Type B pancreatic cell (in vitro differentiated cells): ENCODE data around the gene FKBP1A. TPM values are rescaled to one million over a fixed set of nuclear protein-coding genes. Genes with fewer than 3 reads are reported as not detected.

Source experiments
- DNase-seq: peaks from one replicate; pipeline ENCODE4 v3.0.0; 2021; ENCODE audit warnings: mixed read lengths; ENCODE audit not compliant: unreplicated experiment; ENCODE audit errors: extremely low spot score
- H3K27ac Mint-ChIP-seq: 2 replicates; pipeline ENCODE4 v1.8.0; 2021; ENCODE audit warnings: mild to moderate bottlenecking, mixed read lengths
- H3K27me3 Mint-ChIP-seq: 2 replicates; pipeline ENCODE4 v1.8.0; 2021; ENCODE audit warnings: mixed read lengths
- H3K36me3 Mint-ChIP-seq: 2 replicates; pipeline ENCODE4 v1.8.0; 2021; ENCODE audit warnings: mixed read lengths
- H3K4me1 Mint-ChIP-seq: one replicate; pipeline ENCODE4 v1.8.0; 2021; ENCODE audit warnings: mixed read lengths; ENCODE audit not compliant: unreplicated experiment
- H3K4me3 Mint-ChIP-seq: 2 replicates; pipeline ENCODE4 v1.8.0; 2021; ENCODE audit warnings: mild to moderate bottlenecking, mixed read lengths
- H3K9me3 Mint-ChIP-seq: 2 replicates; pipeline ENCODE4 v1.8.0; 2021; ENCODE audit warnings: mixed read lengths
- total RNA-seq: library from RNA; stranded (reverse); gene quantifications from 2 replicates; pipeline ENCODE4 v1.2.1, GENCODE V29; 2021; ENCODE audit warnings: low replicate concordance
- TF ChIP-seq, protein P1 (sequence below): fragments of 200-600 bp; sonication (generic); conservative IDR thresholded peaks from 2 replicates; pipeline ENCODE4 v1.5.0; 2021; ENCODE audit warnings: antibody characterized with exemption, mild to moderate bottlenecking

FKBP1A gene
- total RNA-seq, 1 donor from 2014 or later: 149 TPM

GRCh38 chr20:1322511-1323245, 70.2 kb downstream of the FKBP1A start:
- H3K27me3 Mint-ChIP-seq: peaks cover 17% of the 10 kb centered on the region
- no peak overlapping the region for H3K27ac Mint-ChIP-seq
- TF ChIP-seq, protein P1, sequence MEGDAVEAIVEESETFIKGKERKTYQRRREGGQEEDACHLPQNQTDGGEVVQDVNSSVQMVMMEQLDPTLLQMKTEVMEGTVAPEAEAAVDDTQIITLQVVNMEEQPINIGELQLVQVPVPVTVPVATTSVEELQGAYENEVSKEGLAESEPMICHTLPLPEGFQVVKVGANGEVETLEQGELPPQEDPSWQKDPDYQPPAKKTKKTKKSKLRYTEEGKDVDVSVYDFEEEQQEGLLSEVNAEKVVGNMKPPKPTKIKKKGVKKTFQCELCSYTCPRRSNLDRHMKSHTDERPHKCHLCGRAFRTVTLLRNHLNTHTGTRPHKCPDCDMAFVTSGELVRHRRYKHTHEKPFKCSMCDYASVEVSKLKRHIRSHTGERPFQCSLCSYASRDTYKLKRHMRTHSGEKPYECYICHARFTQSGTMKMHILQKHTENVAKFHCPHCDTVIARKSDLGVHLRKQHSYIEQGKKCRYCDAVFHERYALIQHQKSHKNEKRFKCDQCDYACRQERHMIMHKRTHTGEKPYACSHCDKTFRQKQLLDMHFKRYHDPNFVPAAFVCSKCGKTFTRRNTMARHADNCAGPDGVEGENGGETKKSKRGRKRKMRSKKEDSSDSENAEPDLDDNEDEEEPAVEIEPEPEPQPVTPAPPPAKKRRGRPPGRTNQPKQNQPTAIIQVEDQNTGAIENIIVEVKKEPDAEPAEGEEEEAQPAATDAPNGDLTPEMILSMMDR: no peak

GRCh38 chr20:1321654-1321939, 71.3 kb downstream of the FKBP1A start:
- Mint-ChIP-seq H3K4me3 (no peak overlapping the region), H3K4me1 (no peaks in the 10 kb centered on the region), H3K27me3 (peaks cover 22% of the 10 kb centered on the region), H3K27ac (no peak overlapping the region), H3K36me3 (no peaks in the 10 kb centered on the region), H3K9me3 (no peaks in the 10 kb centered on the region)
- TF ChIP-seq, protein P1: no peak
- no peak for DNase-seq

More at GRCh38 chr20:1322511-1323245, 70.2 kb downstream of the FKBP1A start:
- no peak overlapping the region for H3K4me3 Mint-ChIP-seq
- H3K36me3 Mint-ChIP-seq: no peaks in the 10 kb centered on the region
- no peaks in the 10 kb centered on the region for H3K9me3 Mint-ChIP-seq
- H3K4me1 Mint-ChIP-seq: peaks cover 7% of the 10 kb centered on the region
- no peak for DNase-seq

- TF ChIP-seq, protein P1: no peak
- H3K9me3 Mint-ChIP-seq: no peaks in the 10 kb centered on the region
- no peaks in the 10 kb centered on the region for H3K4me1 Mint-ChIP-seq
- H3K4me3 Mint-ChIP-seq: no peak overlapping the region
- H3K27ac Mint-ChIP-seq: no peak overlapping the region
- DNase-seq: no peak
- H3K27me3 Mint-ChIP-seq: peaks cover 22% of the 10 kb centered on the region
- H3K36me3 Mint-ChIP-seq: no peaks in the 10 kb centered on the region
These were observed 71.8 kb downstream of the FKBP1A start for GRCh38 chr20:1320902-1321653.

DNA sequence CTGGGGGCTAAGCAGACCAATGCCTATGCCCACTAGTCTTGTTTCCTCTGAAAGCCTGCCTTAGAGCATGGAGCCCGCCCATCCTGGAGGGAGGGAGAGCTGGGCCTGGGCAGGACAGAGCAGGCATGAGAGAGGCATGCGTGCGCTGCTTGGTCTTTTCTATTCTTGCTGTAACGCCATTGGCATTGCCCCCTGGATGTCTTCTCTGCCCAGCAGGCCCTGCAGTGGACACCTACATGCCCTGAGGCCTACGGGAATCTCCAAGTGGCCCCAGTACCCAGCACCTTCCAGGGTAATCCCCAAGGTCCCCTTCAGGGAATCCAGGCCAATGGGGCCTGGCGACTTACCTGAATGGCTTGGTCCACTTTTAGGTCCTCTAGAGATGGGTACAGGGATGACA, 72.8 kb downstream of the FKBP1A start:
- Mint-ChIP-seq H3K36me3 (no peaks in the 10 kb centered on the region), H3K4me3 (no peak overlapping the region), H3K4me1 (no peaks in the 10 kb centered on the region), H3K27me3 (peaks cover 24% of the 10 kb centered on the region), H3K9me3 (no peaks in the 10 kb centered on the region), H3K27ac (no peak overlapping the region)
- no peak for DNase-seq
- TF ChIP-seq, protein P1: no peak

- TF ChIP-seq, protein P1: no peak
- peaks cover 25% of the 10 kb centered on the region for H3K27me3 Mint-ChIP-seq
- H3K9me3 Mint-ChIP-seq: no peaks in the 10 kb centered on the region
- no peak overlapping the region for H3K27ac Mint-ChIP-seq
- no peak for DNase-seq
- no peak overlapping the region for H3K4me3 Mint-ChIP-seq
- H3K4me1 Mint-ChIP-seq: no peaks in the 10 kb centered on the region
- H3K36me3 Mint-ChIP-seq: no peaks in the 10 kb centered on the region
These were observed 73.4 kb downstream of the FKBP1A start for GRCh38 chr20:1319462-1319861.
